DND-41 (cell line): ENCODE results near the gene CXCL10.

Experiments
- CTCF ChIP-seq: IDR thresholded peaks from 2 replicates; pipeline ENCODE4 v1.5.1; 2012; ENCODE audit warnings: borderline replicate concordance, low read length, moderate library complexity, mild to moderate bottlenecking; ENCODE audit not compliant: poor library complexity, severe bottlenecking; ENCODE audit errors: extremely low read depth
- EZH2 ChIP-seq: IDR thresholded peaks from 3 replicates; pipeline ENCODE4 v1.6.1; 2012; ENCODE audit warnings: borderline replicate concordance, low read depth, mild to moderate bottlenecking, moderate library complexity, low read length, inconsistent platforms; ENCODE audit not compliant: severe bottlenecking

DNA sequence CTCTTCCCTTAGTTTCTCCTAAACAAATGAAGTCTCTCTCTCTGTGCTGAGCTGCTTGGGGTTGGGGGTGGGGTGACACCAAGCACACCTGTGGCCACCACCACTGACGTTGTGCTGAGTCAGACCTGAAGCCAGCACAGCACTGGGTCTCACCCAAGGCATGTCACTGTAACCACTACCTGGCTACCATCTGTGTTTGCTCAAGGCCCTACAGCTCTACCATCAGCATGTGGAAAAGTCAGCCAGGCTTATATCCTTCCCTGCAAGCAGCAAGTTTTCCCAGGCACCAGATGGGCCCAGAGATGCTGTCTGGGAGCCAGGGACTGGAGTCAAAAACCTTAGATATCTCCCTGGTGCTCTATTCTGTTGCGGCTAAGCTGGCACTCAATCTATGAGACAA lies 6.9 kb downstream of the CXCL10 start:
- TF ChIP-seq CTCF (no peak), EZH2 (no peak)
